ENCODE measurements around the gene SAMD13.
A peak's percentile ranks its signal among the peaks of the same experiment; 100 is the strongest.

The SAMD13 gene, protein sequence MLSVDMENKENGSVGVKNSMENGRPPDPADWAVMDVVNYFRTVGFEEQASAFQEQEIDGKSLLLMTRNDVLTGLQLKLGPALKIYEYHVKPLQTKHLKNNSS

GRCh38 chr1:84301004-84301784 is at the start of gene SAMD13:
Gene SAMD13 (plus strand): TSS chr1:84301708. CDS start chr1:84303235, 1,527 bp downstream.
- DNase-seq = peak; percentile 79

DNA sequence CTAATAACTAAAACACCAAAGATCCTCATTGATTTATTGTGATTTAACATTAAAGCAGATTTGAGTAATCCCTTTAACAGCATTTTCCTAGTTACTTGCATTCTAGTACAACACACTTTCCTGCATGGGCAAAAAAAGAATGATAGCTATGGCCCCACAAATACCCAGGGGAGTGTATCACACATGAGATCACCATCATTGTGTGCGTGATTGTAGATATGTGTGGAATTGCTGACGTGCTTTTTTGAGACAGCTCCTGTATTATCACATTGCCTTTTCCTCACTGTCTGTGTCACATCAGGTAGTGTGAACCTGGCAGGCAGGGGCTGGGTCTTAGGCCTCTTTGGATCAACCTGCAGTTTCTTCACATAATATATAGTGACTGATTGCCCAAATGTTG is 48.5 kb upstream of the SAMD13 start:
- DNase-seq = no peak

- peak; percentile 90 for DNase-seq
Observed at GRCh38 chr1:84253891-84254290, 47.6 kb upstream of the SAMD13 start.

- DNase-seq = no peak
Observed at GRCh38 chr1:84254703-84255238, 46.7 kb upstream of the SAMD13 start.

DNA sequence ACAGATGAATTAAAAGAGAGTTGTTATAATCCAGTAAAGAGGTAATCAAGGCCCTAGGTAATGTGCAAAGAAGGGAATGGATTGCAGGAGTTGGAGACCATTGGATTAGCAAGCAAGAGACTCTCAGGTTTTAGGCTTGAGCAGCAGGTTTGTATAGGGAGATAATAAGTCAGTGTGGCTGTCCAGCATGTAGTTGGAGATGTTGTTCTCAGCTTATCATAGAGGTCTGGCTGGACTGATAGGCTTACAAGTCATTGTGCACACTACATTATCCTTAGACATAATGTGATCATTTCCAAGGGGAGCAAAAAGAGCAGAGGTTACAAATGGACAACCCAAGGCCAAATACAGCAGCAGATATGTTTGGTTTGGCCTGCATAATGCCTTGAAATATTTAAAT is 45.9 kb upstream of the SAMD13 start:
- DNase-seq = no peak

- no peak for DNase-seq
Observed at GRCh38 chr1:84257617-84258016, 43.9 kb upstream of the SAMD13 start.

DNA sequence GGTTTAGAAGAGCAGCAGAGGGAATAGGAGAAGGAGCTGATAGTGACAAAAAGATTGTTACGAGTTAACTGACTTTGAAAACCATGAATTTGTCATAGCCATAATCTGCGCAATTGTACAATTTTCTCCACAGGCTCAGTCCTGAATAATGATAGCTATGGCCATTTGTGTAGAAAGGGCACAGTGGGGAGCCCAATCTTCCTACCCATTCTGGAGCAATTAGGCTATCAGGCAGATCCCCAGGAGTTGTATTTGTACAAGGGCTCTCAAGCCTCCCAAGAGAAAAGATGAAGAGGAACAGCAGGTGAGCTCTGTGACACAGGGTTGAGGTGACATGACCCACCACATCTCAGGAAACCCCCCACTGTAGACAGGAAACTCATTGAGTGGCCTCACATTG is 42.1 kb upstream of the SAMD13 start:
- no peak for DNase-seq

- no peak for DNase-seq
Observed at GRCh38 chr1:84259989-84260388, 41.5 kb upstream of the SAMD13 start.

DNA sequence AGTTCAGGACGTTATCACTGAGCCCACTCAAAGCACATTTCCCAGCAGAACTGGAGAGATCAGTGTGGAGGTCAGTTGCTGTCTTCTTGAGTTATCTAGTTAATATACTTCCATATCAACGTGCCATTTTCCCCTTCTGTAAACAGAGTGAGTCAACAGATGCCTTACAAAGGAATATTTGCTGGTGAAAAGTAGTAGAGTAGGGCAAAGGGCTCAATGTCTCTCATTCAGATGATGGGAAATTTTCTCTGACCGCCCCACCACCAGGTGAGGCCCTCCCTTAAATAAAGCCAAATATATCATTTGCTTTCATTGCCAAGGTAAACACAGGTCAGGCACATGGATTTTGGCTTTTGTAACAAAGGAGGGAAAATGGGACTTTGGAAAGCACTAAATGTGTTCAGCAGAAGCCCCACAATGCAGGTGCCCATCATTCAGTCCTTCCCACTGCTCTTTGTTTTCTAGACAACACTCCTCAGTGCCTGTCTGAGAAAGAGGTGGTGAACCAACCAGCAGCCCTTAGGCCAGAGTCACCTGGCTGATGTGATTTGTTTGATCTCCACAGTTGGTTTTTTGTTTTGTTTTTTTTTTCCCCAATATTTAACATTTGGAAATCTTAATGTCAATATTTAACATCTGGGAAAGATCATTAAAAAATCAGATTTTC is 40.5 kb upstream of the SAMD13 start:
- peak; percentile 63 for DNase-seq

- no peak for DNase-seq
Observed at GRCh38 chr1:84264961-84265360, 36.5 kb upstream of the SAMD13 start.

GRCh38 chr1:84265867-84266266 is 35.6 kb upstream of the SAMD13 start:
- no peak for DNase-seq

GRCh38 chr1:84266748-84267147 is 34.8 kb upstream of the SAMD13 start:
- DNase-seq = no peak

GRCh38 chr1:84267476-84267875 is 34.0 kb upstream of the SAMD13 start:
- no peak for DNase-seq

GRCh38 chr1:84268346-84268745 is 33.2 kb upstream of the SAMD13 start:
- DNase-seq = no peak

DNA sequence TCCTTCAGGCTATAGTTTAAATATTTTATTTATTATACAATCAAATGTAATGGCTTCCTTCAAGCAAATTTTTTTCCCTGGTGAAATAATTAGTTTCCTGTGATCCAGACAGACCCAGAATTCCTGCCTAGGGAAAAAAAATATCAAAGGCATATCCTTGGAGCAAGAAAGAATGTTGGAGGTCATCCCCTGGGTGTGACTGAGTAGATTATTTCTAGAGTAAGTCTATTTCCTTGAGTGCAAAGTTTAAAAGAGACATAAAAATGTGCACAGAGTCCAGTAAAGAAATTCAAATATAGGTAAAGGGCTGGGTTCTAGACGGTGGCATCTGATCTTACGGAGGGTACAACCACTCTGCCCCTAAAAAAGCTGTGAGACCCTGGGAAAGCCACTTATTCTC is 32.2 kb upstream of the SAMD13 start:
- DNase-seq = no peak

DNA sequence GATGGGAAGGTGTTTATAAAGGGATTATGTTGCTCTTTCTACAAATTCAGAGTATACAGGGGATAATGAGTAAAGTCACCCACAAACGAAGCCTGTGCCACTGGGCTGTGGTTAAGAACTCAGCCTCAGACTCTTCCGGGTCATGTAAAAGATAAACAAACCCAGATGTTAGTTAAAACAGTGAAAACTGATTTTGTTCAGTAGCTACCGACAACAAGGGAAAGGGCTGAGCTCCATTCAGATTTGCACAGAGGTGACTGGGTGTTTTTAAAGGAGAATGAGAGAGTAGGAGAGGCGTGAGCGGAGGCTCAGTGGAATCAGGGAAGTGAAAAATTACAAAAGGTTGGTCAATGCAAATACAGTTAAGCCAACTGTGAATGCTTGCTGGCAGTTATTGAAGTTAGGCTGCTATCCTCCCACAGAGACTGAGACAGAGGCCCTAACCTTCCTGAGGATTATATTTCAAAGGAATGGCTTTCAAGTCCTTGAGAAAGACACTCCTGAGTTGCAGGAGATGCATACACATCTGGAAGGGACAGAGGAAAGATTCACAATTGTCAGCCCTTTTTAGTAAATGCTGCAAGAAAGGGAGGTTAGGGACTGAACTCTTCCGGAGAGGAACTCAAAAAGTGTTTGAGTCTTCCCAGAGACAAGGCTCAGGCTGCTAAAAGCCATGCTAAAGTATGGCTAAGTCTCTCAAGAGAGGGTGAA is 29.9 kb upstream of the SAMD13 start:
- peak; percentile 33 for DNase-seq

GRCh38 chr1:84272401-84272800 is 29.1 kb upstream of the SAMD13 start:
- peak; percentile 82 for DNase-seq

DNA sequence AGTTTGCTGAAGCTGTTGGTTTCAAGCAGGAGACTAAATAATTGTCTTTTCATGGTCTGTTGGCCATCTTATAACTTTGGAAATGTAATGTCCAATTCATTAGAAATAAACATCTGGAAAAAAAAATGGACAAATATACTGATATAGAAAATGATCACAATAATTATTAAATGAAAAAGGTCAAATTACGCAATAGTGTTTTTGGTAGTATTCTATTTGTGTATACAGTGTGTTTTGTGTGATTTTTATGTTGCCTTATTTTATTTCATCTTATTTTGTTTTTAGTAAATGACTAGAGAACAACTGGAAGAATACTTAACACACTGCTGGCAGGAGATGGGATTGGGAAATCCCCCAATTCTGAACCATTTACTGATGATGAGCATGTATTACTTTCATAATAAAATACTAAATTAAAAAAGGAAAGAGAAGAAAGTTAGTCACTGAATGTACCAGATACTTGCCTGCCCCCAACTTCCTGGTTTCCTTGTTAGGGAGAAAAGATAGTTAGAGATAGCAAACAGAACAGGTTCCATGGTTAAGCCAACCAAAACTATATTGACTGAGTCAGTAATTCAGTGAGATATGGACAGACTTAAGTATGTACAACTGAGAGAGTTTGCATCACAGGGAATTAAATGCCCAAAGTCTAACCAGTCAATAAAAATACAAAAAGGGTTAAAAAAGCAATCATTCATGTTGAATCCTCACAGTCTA is 24.0 kb upstream of the SAMD13 start:
- no peak for DNase-seq

DNA sequence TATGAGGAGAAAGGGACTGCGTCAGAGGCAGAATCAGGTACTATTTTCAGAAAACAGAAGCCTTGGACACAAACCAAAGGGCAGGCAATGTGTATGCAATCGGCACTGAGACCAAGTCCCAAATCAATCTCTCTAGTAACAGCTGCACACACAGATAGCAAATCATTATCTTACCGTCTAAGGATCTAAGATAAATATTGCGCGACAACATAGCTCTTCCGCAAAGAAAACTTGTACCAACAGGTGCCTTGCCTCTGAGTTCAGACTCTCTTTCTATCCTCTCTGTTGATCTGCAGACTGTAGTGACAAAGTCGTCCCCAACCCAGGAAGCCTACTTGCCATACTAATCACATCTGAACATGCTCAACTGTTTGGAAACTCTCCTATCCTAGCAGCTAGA is 22.6 kb upstream of the SAMD13 start:
- DNase-seq = no peak

DNA sequence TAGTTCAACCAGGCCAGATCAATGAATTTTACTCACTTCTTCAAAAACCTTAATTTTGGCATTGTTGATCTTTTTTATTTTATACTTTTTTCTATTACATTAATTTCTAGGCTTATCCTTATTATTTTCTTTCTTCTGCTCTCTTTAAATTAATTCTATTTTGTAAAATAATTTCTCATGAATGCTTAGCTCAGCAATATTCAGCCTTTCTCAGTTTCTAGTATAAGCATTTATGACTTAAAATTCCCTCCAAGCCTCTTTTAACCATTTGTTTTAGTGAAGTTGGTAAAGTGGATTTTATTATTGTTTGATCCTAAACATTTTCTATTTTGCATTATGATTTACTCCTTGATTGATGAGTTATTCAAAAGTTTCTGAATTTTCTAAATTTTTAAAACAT is 20.6 kb upstream of the SAMD13 start:
- no peak for DNase-seq

DNA sequence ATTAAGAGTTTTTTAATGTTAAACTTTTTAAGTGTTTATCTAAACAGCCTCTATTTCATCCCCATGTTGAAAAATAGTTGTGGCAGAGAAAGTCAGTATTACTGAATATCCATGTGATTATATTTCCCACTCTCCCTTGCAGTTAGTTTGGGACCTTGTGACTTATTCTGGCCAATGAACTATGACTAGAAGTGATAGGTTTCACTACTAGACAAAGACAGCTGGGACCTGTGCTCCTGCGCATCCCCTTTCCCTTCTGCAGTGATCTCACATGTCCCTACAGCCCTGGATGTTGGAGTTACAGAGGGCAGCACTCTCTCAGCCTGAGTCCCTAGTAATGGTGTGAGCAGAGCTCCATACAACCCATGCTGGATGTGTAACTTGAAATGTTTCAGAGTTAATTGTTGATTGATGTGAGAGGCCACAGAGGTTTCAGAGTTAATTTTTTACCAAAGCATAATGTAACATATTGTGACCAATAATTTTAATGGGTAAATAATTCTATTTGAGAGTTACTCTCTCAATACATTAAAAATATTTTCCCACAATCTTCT is 18.7 kb upstream of the SAMD13 start:
- DNase-seq = no peak

DNA sequence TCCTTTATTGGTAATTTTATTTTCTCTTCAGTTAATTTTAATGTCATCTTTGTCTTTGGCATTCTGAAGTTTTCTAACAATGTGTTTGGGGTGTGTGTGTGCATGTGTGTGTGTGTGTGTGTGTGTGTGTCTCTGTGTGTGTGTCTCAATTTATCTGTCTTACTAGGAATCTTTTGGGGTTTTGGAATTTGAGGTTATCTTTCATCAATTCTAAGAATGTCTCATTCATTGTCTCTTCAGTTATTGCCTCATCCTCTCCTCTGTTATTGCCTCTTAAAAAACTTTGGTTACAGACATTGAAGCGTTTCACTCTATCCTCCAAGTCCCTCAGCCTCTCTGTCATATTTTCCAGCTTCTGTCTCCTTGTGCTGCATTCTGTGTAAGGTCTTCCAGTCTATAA is 18.1 kb upstream of the SAMD13 start:
- DNase-seq = no peak

Data from NCI-H2029 (cell line).